Measurements from ENCODE around the gene NMRAL1. TPM values are rescaled to one million over a fixed set of nuclear protein-coding genes. Genes with fewer than 3 reads are reported as not detected.

The NMRAL1 gene
- total RNA-seq, 1 experiment from 2014 or later: 48.6 TPM

- CTCF ChIA-PET: interaction anchor here (0.6 to 1.3 kb wide), 5 partner anchors 8 to 143 kb away, joined by 3 to 4 read pairs (median 3); partner anchors contain the start of gene C16orf96
- no peak overlapping the region for H3K27ac Mint-ChIP-seq (ENCODE audit: low read depth, unreplicated experiment)
- no peak overlapping the region for H3K4me3 Mint-ChIP-seq (ENCODE audit: unreplicated experiment)
- H3K9me3 Mint-ChIP-seq (ENCODE audit: unreplicated experiment): no peaks in the 10 kb centered on the region
- BruUV-seq (replicated peaks): no TSS peak
- DNase-seq (ENCODE audit: unreplicated experiment): no peak
- intact Hi-C loops (cut with micrococcal nuclease): no loop called here
- peaks cover 54% of the 10 kb centered on the region for H3K36me3 Mint-ChIP-seq (ENCODE audit: insufficient read depth, unreplicated experiment)
- no peaks in the 10 kb centered on the region for H3K27me3 Mint-ChIP-seq (ENCODE audit: insufficient read depth, unreplicated experiment)
- peaks cover 18% of the 10 kb centered on the region for H3K4me1 Mint-ChIP-seq (ENCODE audit: insufficient read depth, unreplicated experiment)
- no peak for TF ChIP-seq CTCF (IDR thresholded peaks at IDR 0.05; ENCODE audit: unreplicated experiment)
- POLR2A ChIA-PET: interaction anchor here (0.6 to 2.5 kb wide), 4 partner anchors 9 to 342 kb away, joined by 3 to 15 read pairs (median 4); partner anchors contain the start of gene HMOX2
These were observed 11.9 kb upstream of the NMRAL1 start for GRCh38 chr16:4486126-4486893.

DNA sequence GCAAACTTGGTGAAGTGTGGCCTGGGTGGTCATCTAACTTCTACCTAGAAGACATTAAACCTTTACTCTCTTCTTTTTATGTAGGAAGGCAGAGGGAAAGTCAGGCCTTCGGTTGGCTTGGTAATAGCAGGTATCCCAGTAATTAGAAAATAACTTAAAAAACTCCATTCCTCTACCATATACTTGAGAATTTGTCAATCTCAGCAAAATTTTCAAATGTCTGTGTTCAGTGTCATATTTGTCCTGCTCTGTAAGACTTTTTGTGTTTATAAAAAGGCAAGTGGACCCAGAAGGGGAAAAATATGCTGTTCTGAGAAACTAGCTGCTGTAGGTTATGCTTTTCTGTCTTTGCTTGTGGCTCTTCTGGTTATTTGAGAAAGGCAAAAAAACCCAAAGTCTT is 7.5 kb upstream of the NMRAL1 start:
- intact Hi-C loops (cut with micrococcal nuclease): no loop called here
- TF ChIP-seq CTCF (IDR thresholded peaks at IDR 0.05; ENCODE audit: unreplicated experiment): no peak
- H3K4me3 Mint-ChIP-seq (ENCODE audit: unreplicated experiment): no peak overlapping the region
- no peaks in the 10 kb centered on the region for H3K9me3 Mint-ChIP-seq (ENCODE audit: unreplicated experiment)
- peaks cover 46% of the 10 kb centered on the region for H3K36me3 Mint-ChIP-seq (ENCODE audit: insufficient read depth, unreplicated experiment)
- POLR2A ChIA-PET: interaction anchor here (0.7 to 1.3 kb wide), 4 partner anchors 18 to 139 kb away, joined by 3 read pairs; no protein-coding TSS in a partner anchor
- peak overlapping the region; percentile 5 for H3K27ac Mint-ChIP-seq (ENCODE audit: low read depth, unreplicated experiment)
- DNase-seq (ENCODE audit: unreplicated experiment): no peak
- H3K4me1 Mint-ChIP-seq (ENCODE audit: insufficient read depth, unreplicated experiment): peaks cover 20% of the 10 kb centered on the region
- no peaks in the 10 kb centered on the region for H3K27me3 Mint-ChIP-seq (ENCODE audit: insufficient read depth, unreplicated experiment)
- no TSS peak for BruUV-seq (replicated peaks)
- CTCF ChIA-PET: interaction anchor here (0.8 kb wide), 1 partner anchor 8 kb away, joined by 3 read pairs; no protein-coding TSS in a partner anchor

DNA sequence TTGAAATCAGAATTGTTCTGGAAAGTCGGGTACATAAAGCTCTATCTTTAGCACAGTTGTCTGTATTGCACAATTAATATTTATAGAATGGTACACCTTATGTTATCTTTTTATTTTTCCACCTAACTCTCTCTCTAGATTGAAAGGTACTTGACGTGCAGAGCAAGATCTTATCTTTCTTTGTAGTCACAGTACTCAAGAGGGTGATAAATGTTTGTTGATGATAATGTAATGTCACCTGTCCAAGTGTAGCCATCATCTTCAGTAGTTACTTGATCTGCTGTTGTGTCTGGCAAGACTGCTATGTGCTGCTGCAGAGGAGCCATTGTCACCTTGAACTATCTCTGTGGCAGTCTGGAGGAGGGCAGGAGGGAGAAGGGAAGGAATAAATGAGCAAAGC is 7.1 kb upstream of the NMRAL1 start:
- DNase-seq (ENCODE audit: unreplicated experiment): no peak
- Mint-ChIP-seq H3K27ac (ENCODE audit: low read depth, unreplicated experiment) (peak overlapping the region; percentile 5), H3K4me3 (ENCODE audit: unreplicated experiment) (no peak overlapping the region), H3K4me1 (ENCODE audit: insufficient read depth, unreplicated experiment) (peaks cover 20% of the 10 kb centered on the region), H3K9me3 (ENCODE audit: unreplicated experiment) (no peaks in the 10 kb centered on the region), H3K36me3 (ENCODE audit: insufficient read depth, unreplicated experiment) (peaks cover 46% of the 10 kb centered on the region), H3K27me3 (ENCODE audit: insufficient read depth, unreplicated experiment) (no peaks in the 10 kb centered on the region)
- BruUV-seq (replicated peaks): no TSS peak
- CTCF ChIA-PET: interaction anchor here (0.8 to 1.8 kb wide), 2 partner anchors 9 to 13 kb away, joined by 3 to 4 read pairs; no protein-coding TSS in a partner anchor
- intact Hi-C loops (cut with micrococcal nuclease): no loop called here
- POLR2A ChIA-PET: interaction anchor here (1.0 to 1.3 kb wide), 3 partner anchors 19 to 140 kb away, joined by 3 read pairs; no protein-coding TSS in a partner anchor
- no peak for TF ChIP-seq CTCF (IDR thresholded peaks at IDR 0.05; ENCODE audit: unreplicated experiment)

DNA sequence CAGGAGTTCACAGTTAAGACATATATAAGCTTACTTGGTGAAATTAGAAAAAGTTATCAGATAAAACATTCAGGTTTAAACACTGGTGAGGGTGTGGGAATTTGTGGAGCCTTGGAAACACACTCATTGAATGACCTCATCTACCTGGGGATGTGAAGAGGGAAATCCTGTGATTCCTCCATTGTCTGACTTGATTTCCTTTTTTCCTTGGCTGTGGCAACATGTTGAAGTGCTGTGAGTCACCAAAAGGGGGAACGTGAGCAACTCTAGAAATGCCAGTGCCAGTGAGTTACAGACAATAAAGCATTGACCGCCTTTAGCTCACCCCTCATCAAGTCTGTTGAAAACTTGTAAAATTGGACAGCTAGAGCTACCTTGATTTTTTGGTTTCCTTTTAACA is 3.5 kb upstream of the NMRAL1 start:
- Mint-ChIP-seq H3K9me3 (ENCODE audit: unreplicated experiment) (no peaks in the 10 kb centered on the region), H3K27me3 (ENCODE audit: insufficient read depth, unreplicated experiment) (no peaks in the 10 kb centered on the region), H3K36me3 (ENCODE audit: insufficient read depth, unreplicated experiment) (peaks cover 30% of the 10 kb centered on the region), H3K4me3 (ENCODE audit: unreplicated experiment) (peak overlapping the region; percentile 80), H3K27ac (ENCODE audit: low read depth, unreplicated experiment) (no peak overlapping the region), H3K4me1 (ENCODE audit: insufficient read depth, unreplicated experiment) (peaks cover 20% of the 10 kb centered on the region)
- no TSS peak for BruUV-seq (replicated peaks)
- intact Hi-C loops (cut with micrococcal nuclease): no loop called here
- ChIA-PET CTCF (interaction anchor here (0.6 to 1.8 kb wide), 11 partner anchors 9 to 294 kb away, joined by 3 to 7 read pairs (median 3); no protein-coding TSS in a partner anchor), POLR2A (interaction anchor here (0.6 to 6.3 kb wide), 8 partner anchors 9 to 256 kb away, joined by 3 to 63 read pairs (median 10); partner anchors contain the start of genes ANKS3 and DNAAF8)
- no peak for TF ChIP-seq CTCF (IDR thresholded peaks at IDR 0.05; ENCODE audit: unreplicated experiment)
- peak; percentile 73 for DNase-seq (ENCODE audit: unreplicated experiment)
